Endothelial cell of hepatic sinusoid (primary cell): Measurements from ENCODE around the gene SPINK8.
"Not testable (repeated sequence)": the region's sequence is repeated elsewhere in the genome, so short reads cannot be mapped to it uniquely, and the experiment has no call there.

Experiments
- in situ Hi-C: cut with HindIII; loops from 2 replicates; pipeline ENCODE4 v1.10.0; 2017; ENCODE audit warnings: low sequenced_read_pairs

Gene SPINK8

DNA sequence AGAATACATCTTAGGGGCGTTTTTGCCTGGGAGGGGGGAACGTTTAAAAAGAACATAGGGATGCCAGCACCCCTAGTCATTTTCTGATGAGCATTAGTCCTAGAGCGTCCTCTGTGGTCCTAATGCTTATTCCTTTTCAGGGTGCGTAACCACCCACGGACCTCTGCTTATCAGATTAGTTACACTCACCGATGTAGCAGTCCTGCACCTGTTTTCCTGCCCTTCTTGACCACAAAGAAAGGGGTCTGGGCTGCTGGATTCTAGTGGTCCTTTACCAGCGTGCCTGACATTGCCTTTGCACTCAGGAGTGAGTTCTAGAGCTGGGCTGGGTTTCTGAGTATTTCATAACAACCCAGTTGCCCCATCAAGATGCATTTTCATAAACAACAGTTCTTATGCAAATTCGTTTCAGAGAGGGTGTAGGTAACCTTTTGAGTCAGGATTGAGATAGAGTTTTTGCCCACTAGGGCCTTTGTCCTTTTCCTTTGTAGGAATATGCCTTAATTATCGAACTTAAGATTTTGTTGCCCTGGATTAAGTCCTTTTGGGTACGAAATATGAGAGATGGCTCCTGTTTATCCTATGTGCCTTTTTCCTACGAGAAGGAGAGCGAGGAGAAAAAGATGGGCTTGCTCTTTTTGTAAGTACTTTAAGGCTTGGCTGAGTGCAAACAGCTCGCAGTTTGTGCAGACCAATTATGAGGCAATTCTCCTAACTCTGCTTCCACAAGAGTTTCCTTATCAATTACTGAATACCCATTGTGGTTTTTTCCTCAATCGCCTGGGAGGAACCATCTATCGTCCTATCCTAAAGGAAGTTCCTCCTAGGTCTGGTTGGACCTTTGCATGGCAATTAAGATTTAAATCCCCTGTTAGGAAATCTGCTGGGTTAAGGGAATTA, at the start of gene SPINK8:
Gene SPINK8, minus strand, starts transcription at position 316 of the 900 bp plus-strand sequence. CDS start 5,320 bp downstream, outside the sequence.
- in situ Hi-C loops: not testable (repeated sequence)

DNA sequence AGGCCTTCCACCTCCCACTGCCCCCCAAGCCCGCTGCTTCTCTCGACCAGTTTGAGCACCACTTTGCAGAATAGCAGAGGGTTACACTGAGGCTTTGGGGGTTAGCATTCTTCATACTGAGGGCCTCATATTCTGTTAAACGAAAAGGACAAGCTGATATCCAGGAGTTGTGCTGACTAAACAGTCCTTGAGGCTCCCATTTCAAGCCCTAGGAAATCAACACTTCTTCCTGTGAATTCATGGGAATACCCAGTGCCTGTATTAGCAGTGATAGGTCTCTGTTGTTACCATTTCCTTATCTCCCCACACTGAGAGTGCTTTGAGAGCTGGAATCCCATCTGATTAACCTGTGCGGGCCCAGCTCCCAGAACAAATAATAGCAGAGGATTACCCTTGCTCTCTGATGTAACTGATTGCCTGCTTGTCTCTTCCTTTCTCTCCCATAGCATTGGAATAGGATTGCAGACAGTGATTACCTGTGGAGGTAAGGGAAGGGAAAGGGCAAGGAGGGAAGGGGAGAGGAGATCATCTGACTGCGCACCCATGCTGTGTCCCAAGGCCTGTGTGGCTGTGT, 39.5 kb upstream of the SPINK8 start:
- in situ Hi-C loops: no loop called here

GRCh38 chr3:48372377-48372770, 38.9 kb upstream of the SPINK8 start:
- in situ Hi-C loops: no loop called here

GRCh38 chr3:48371651-48372376, 38.4 kb upstream of the SPINK8 start, which contains the start of gene FBXW12:
Gene FBXW12, plus strand, starts transcription at chr3:48372219. Its CDS starts 549 bp downstream, at chr3:48372768.
- in situ Hi-C loops: no loop called here

GRCh38 chr3:48370333-48370713, 36.9 kb upstream of the SPINK8 start:
- in situ Hi-C loops: no loop called here

DNA sequence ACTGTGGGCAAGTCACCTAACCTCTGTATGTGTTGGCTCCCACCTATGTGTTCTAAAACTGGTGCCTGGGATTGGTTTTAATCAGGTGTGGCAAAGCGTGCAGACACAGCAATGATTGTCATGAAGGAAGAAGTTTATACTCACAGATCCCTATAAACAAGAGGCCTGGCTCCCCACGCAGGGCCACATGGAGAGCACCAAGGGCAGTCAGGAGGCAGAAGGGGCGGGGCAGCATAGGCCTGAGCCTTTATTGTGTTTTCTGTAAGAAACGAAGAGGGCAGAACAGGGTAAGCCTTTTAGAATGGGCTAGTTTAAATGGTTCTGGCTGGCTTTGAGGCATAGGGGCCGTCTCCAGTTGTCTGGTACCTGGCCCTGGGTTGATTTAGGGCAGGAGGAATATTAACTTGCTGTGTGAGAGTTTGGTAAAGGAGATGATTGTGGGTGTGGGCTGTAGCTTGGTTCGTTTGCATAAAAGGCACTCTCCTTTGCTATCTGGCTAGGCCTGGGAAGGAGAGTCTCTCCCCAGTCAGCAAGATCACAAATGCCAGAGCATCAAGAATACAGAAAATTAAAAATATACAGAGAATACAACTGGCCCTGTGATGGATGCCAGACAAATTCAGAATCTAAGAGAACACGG, 36.4 kb upstream of the SPINK8 start:
- in situ Hi-C loops: no loop called here

DNA sequence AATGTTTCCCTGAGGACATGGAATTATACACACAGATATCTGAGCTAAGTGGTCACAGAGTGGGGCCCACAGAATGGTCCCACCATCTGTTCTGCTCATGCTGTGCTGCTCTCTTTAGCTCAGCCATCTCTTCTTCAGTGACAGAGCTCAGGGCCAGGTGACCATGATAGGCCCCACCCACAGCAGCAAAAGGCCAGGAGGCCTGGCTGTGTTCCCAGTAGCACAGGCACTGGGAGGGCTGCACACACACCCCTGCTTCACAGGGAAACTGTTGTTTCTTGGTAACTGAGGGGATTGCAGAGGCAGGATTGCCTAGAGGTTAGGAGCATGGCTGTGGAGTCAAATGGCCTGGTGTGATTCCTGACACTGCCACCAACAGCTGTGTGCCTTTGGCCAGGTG, 33.7 kb upstream of the SPINK8 start:
- in situ Hi-C loops: no loop called here

DNA sequence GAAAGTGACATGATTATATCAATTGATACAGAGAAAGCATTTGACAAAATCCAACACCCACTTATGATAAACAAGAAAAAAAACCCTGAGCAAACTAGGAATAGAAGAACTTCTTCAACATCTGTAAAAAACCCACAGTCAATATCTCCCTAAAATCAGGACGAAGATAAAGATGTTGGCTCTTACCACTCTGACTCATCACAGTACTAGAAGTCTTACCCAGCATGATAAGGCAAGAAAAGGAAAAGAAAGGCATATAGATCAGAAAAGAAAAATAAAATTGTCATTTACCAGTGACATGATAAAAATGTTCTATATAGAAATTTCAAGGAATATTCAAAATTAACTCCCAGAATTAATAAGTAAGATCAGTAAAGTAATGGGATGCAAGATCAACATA, 31.4 kb upstream of the SPINK8 start:
- in situ Hi-C loops: no loop called here

DNA sequence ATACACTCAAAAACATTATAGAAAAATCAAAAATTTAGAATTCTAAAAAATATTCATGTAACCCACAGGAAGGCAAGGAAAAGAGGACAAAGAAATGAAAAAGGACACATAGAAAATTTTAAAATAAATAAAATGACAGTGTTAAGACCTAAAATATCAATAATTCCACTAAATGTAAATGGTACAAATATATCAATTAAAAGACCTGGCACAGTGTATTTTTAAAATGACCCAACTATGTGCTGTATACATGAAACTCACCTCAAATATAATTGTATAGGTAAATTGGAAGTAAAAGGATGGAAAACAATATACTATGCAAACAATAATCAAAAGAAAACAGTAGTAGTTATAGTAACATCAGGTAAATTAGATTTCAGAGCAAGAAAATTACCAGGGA, 28.5 kb upstream of the SPINK8 start:
- in situ Hi-C loops: no loop called here

DNA sequence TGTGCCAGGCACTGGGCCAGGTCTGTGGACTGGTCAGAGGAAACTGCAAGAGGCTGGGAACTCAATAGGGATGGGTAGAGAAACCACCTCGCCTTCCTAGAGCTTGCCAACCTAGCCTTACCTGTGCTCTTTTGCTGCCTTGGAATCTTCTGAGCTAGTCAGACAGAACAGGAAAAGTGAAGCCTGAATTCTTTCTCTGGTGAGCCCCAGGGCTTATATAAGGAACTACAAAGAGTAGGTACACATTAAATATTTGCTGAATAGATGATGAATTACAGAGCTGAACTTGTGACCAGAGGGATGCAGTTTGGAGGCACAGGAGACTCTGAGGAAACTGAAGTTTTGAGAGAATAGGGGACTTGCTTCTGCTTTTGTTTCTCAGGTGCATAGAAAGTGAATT, 23.0 kb upstream of the SPINK8 start:
- in situ Hi-C loops: no loop called here

GRCh38 chr3:48353987-48354386, 20.5 kb upstream of the SPINK8 start:
- in situ Hi-C loops: no loop called here

- in situ Hi-C loops: no loop called here
Measured at GRCh38 chr3:48352546-48352945, 19.1 kb upstream of the SPINK8 start.

GRCh38 chr3:48347500-48347899, 14.0 kb upstream of the SPINK8 start:
- in situ Hi-C loops: no loop called here

- in situ Hi-C loops: no loop called here
Measured at GRCh38 chr3:48345946-48346572, 12.6 kb upstream of the SPINK8 start.

- in situ Hi-C loops: loop anchor here (5.0 kb wide), 2 partner anchors 67 to 88 kb away; no protein-coding TSS in a partner anchor
Measured at GRCh38 chr3:48344867-48345507, 11.5 kb upstream of the SPINK8 start.

DNA sequence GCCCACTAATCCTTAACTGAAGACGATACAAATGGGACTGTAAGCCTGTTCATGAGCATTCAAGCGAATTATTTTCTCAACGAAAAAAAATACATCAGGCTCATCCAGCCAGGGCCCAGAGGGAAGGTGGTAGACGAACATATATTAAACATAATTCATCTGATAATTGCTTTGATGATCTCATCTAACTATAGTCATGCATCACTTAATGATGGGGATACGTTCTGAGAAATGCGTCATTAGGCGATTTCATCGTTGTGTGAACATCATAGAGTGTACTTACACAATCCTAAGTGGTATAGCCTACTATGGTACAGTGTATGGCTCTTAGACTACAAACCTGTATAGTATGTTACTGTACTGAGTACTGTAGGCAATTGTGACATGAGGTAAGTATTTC, 10.0 kb upstream of the SPINK8 start:
- in situ Hi-C loops: loop anchor here (5.0 kb wide), 2 partner anchors 69 to 86 kb away; no protein-coding TSS in a partner anchor

GRCh38 chr3:48338635-48339034, 5.2 kb upstream of the SPINK8 start:
- in situ Hi-C loops: no loop called here

DNA sequence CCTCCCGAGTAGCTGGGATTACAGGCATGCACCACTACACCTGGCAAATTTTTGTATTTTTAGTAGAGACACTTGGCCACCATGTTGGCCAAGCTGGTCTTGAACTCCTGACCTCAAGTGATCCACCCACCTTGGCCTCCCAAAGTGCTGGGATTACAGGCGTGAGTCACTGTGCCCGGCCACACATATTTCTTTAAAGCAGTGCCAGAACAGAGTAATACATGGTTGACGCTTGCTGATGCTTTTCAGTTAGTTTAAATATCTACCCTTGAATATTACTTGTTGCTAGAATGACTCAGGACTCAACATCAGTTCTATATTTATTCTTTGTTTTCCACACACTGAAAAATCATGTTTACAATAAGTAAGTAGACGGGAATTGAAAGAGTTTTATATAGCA, 4.1 kb upstream of the SPINK8 start:
- in situ Hi-C loops: not testable (repeated sequence)

DNA sequence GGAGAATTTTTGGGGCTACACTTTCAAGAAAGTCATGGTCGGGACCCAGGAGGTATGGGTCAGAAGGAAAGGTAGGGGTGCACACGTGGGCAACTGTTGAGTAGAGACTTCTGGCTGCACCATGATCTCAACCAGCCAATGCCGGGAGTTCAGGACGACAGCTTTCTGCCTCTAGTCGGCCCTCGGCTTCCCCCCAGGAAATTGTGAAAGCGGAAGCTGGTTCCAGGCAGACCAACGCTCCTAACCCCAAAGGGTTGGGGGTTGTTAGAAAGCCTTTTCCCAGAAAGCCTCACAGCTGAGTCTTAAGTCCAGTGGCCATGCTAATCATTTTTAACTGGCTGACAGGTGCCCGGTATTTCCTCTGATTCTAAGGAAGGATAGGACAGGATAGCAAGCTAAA, 1.8 kb upstream of the SPINK8 start:
- in situ Hi-C loops: not testable (repeated sequence)

GRCh38 chr3:48334605-48335004, 1.1 kb upstream of the SPINK8 start:
- in situ Hi-C loops: no loop called here
